Anterior cingulate cortex (tissue), 58 donors: ENCODE measurements around the gene KMT2C.
"Not testable (repeated sequence)": the region's sequence is repeated elsewhere in the genome, so short reads cannot be mapped to it uniquely, and the experiment has no call there.

Experiments
- DNase-seq, 58 donors: peaks; one replicate each; lab custom pipeline; 2025; lab: John Stamatoyannopoulos, UW

Gene KMT2C

GRCh38 chr7:152442330-152442835 is 6.6 kb upstream of the KMT2C start:
- no peak for DNase-seq

GRCh38 chr7:152441810-152442209 is 6.0 kb upstream of the KMT2C start:
- not testable (repeated sequence) for DNase-seq

DNA sequence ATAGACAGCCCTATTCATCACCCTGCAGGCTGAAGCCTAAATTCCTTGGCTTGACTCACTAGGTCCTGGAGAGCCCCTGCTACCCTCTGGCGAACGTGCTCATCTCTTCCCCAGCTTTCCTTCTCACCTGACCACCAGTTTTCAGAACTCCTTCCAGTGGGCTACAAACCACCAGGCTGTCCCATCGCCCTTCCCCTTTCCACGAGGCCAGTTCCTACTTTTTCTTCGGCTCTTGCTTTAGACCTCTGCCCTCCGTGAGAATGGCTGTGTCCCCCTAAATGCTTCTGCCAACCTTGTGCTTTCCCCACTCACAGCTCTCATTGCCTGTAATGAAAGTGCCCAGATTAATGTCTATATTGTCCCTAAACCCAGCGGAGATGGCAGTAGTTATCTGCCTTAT is 5.4 kb upstream of the KMT2C start:
- DNase-seq, result not testable (repeated sequence)

DNA sequence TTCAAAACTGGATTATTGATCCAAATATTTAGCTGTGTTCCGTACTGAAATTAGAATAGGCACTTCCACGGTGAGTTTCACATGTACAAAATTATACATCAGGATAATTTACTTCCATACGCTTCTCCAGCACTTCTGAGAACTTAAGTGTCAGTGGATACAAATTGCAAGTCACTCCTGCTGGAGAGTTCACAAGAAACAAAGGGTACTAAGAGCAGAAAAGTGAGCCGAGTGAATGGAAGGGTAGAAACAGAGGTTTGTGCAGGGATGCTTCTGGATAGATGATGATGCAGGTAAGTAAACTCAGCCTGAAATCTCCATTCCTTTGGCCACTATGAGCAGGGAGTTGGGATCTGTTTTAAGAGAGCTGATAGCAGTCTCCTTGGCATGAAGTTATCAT is 2.2 kb upstream of the KMT2C start:
- not testable (repeated sequence) for DNase-seq

- not testable (repeated sequence) for DNase-seq
Measured at GRCh38 chr7:152436931-152437575, 1.2 kb upstream of the KMT2C start.

DNA sequence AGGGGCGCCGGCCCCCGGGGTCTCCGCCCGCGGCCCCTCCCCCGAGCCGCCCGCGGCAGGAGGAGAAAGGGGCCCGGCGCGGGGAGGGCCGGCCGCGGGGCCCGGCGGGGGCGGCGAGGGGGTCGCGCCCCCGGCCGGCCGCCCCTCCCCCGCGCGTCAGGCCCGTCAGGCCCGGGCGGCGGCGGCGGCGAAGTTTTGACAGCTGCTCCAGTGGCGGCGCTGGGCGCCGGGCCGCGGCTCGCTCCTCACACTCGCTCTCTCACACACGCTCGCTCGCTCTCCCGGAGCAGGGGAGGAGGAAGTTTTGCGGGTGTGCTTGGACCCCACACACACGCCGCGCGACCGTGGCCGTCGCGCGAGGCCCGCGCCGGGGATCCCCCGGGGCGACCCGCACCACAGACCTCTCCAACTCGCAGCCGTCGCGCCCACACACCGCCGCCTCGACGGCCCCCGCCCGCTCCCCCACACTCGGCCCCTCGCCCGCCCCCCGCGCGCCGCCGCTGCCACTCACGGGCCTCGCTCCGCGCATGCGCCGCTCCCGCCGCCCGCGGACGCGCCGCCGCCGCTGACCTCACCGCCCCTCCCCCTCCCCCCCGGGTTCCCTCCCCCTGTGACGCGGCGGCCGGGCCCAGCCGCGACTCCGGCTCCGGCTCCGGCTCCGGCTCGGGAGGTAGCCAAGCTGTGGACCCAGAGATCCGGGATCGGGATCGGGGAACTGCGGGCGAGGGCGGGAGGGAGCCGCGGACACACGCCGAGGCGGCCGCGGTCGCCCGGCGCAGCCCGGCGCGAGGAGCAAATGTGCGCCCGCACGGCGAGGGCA is 518 bp upstream of the KMT2C start:
- DNase-seq, result peak; percentile 31 to 94 (median 90)

- peak in 12 of 58 donors; percentile 6 to 60 (median 34) for DNase-seq
Measured at GRCh38 chr7:152434511-152435383, 1.1 kb downstream of the KMT2C start.

DNA sequence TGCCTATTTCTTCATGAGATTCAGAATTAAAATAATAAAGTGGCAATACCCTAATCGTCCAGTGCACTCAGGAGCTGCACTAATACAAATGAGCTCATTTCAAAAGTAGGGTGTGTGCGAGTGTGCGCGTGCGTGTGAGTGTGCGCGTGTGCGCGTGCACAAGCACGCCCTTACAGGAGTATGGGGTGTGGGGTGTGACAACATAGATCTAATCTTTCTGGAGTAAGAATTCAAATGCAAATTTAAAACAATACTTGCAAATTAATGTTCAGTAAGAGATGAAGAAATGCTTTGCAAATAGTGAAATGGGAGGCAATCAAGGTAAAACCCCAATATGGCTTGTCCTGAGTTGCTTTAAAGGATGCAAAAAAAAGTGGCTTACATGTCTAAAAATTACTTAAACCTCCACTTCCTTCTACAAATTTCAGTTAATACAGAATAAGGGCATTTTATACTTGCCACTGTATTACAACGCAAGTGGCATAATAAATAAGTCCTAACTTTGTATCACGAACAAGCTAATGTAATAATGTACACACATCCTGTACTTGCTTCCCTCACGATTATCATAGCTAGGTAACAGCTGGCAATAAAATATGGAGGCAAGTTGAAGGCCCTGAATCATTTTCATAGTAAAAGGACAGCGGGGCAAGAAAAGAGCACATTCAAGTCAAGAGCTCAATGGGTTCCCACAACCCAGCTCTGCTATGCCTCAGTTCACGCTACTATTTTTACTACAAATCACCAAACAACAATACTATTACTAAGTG is 1.9 kb downstream of the KMT2C start:
- not testable (repeated sequence) for DNase-seq

DNA sequence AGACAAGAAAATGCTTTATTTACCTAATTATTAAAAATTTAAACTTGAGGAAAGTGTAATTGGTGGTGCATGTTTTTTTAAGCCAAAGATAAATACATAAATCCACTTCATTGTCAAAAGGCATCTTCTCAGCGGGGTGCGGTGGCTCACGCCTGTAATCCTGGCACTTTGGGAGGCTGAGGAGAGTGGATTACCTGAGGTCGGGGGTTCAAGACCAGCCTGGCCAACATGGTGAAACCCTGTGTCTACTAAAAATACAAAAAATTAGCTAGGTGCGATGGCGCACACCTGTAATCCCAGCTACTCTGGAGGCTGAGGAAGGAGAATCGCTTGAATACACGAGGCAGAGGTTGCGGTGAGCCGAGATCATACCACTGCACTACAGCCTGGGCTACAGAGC is 3.1 kb downstream of the KMT2C start:
- not testable (repeated sequence) for DNase-seq

DNA sequence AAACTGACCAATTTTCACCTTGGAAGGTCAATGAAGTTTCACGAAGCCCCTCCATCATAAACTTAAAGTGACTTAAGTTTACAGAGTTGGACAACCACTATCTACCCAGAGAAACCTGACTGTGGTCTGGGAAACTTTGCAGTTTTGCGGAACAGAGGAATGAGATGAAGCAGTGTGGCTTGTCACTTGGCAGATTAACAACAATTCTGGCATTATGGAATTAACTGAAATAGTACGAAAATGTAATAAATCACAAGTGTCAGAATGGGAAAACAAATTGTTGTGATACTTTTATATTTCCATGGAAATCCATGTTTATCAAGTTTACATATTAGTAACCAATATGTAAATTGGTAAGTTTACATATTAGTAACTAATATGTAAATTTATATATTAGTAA is 4.9 kb downstream of the KMT2C start:
- no peak for DNase-seq

GRCh38 chr7:152430118-152430517 is 5.7 kb downstream of the KMT2C start:
- not testable (repeated sequence) for DNase-seq

GRCh38 chr7:152424348-152425108 is 11.3 kb downstream of the KMT2C start:
- no peak for DNase-seq

GRCh38 chr7:152423991-152424347 is 11.8 kb downstream of the KMT2C start:
- DNase-seq, result no peak

- not testable (repeated sequence) for DNase-seq
Measured at GRCh38 chr7:152423171-152423570, 12.6 kb downstream of the KMT2C start.

- not testable (repeated sequence) for DNase-seq
Measured at GRCh38 chr7:152420950-152421349, 14.9 kb downstream of the KMT2C start.

GRCh38 chr7:152419473-152420429 is 16.1 kb downstream of the KMT2C start:
- DNase-seq, result no peak

DNA sequence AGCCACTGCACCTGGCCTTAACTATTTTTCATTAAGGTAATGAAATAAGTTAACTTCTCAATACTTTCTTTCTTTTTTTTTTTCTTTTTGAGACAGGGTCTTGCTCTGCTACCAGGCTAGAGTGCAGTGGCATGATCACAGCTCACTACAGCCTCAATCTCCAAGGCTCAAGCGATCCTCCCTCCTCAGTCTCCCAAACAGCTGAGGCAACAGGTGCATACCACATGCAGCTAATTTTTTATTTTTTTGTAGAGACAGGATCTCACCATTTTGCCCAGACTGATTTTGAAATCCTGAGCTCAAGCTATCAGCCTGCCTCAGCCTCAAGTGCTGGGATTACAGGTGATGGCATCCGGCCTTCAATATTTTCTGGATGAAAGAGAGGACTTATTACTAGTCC is 21.0 kb downstream of the KMT2C start:
- no peak for DNase-seq

DNA sequence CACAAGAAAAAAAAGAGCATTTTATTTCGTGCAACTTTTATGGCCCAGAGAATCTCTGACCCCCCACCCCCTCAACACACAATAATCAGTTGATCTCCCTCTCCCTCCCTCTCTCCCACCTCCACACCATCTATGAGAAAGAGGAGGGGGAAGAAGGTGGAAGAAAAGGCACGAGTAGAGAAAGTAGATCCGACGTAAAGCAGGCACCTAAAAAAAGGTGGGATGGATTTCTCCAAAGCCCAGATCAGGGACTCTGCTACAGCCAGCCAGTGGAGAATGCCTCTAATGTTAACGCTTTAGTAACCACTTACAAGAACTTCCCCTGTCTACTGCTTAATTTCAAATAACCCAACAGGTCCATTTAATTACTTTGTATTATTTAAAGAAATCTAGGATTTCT is 24.4 kb downstream of the KMT2C start:
- DNase-seq, result no peak
